Stimulated activated CD8-positive, alpha-beta memory T cell treated with anti-CD3 and anti-CD28 coated beads, Interleukin-12 subunit alpha, Interleukin-12 subunit beta, amount 100 ng/mL, for 1 hour (primary cell): ENCODE measurements around the gene EFNA3.
"Not testable (repeated sequence)": the region's sequence is repeated elsewhere in the genome, so short reads cannot be mapped to it uniquely, and the experiment has no call there.

Source experiments
- DNase-seq: peaks from one replicate; pipeline ENCODE4 v3.0.0-alpha.2; 2020; ENCODE audit warnings: low read depth

The EFNA3 gene

DNA sequence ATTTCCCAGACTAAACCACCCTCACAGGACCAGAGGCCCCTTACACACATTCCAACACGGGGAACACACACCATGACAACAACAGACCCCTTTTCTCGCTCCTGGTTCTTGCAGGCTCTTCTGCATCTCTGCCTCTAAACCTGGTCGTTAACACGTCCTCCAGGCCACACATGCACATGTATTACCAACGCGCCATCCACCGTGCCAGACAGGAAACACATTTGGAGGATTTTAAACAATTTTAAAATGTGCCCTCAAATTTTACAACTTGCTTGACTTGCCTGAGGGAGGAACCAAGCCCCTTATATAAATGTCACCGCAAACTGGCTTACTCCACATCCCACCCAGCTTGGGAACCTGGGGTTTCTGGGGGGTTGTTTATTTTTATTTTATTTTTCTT is 32.2 kb downstream of the EFNA3 start:
- no peak for DNase-seq

DNA sequence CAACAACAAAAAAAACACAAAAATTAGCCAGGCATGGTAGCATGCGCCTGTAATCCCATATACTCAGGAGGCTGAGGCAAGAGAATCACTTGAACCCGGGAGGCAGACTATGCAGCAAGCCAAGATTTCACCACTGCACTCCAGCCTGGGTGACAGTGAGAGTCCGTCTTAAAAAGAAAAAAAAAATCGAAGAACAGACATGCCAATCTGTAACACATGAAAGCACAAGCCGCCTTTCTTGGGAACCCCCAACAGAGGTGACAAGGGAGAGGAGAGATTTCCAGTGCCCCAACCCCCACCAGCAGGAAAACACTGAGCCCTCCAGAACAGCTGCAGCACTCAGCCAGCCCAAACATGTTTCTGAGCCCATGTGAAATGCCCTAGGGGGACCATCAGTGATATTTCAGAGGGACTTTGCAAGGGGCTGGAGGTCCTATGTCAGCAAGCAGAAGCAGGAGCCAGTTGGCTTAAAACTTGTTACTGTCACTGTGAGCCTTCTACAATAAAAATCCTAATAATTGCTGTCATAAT is 34.9 kb downstream of the EFNA3 start:
- no peak for DNase-seq

DNA sequence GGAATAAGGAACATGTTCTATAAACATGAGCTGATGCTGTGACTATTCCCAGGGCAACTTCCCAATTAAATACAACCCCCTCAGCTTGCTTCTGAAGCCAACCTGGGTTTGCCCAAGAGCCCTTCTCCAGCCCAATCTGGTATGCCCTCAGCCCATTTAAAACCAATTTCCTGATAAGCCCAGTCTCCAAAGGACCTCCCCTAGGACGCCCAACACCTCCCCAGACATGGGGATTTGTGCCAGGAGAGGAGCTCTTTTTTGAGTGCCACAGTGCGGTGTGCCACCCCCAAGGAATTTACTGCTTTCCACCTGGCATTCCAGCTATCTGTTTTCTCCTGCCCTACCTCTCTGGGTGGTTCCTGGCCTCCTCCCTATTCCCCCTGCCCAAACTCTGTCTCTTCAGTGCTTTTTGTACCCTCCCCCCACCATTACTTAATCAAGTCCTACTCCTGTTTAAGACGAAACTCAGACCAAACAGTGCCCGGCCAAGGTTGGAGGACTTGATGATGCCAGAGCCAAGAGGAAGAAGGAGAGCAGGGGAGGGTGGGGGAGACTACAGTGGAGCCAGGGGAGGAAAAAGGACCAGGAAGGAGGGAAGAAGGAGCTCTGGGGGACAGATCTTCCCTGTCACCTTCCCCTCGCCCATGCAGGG is 37.6 kb downstream of the EFNA3 start:
- no peak for DNase-seq

DNA sequence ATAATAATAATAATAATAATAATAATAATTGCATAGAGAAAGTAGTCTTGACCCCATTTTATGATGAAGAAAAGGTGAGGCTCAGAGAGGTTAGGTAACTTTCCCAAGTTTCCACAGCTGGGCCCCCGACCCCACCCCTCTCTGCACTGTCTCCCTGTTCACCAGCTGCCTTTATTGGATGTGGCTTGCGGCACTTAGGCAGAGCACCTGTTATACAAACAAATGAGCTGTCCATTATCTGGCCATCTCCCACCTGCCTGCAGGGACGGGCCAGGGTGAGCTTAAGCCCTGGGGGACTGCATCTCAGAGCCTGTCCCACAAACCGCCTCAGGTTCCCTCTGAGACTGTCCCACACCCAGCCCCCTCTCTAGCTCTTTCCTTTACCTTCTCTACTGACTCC is 39.0 kb downstream of the EFNA3 start:
- no peak for DNase-seq

DNA sequence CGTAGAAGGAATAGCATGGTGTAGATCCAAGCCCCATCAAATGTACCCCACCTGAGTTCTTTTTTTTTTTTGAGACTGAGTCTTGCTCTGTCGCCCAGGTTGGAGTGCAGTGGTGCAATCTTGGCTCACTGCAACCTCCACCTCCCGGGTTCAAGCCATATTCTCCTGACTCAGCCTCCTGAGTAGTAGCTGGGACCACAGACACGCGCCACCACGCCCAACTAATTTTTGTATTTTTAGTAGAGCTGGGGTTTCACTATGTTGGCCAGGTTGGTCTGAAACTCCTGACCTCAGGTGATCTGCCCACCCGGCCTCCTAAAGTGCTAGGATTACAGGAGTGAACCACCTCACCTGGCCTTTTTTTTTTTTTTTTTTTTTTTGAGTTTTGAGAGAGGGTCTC is 39.5 kb downstream of the EFNA3 start:
- not testable (repeated sequence) for DNase-seq

DNA sequence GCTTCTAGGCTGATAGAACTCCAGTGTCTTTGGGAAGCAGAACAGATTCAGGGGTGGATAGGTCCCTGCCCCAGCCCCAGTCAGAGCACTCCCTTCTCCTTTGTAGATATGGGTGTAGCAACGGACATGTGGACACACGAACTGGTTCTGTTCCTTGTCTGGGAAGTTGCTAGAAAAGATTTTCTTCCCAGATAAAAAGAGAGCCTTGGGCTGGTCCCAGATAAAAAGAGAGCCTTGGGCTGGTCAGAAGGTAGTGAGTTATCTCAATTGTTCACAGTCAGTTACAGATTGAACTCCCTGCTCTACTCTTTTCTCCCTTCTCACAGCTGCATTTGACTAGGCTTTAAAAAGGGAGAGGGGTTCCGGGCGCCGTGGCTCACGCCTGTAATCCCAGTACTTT is 41.6 kb downstream of the EFNA3 start:
- no peak for DNase-seq

DNA sequence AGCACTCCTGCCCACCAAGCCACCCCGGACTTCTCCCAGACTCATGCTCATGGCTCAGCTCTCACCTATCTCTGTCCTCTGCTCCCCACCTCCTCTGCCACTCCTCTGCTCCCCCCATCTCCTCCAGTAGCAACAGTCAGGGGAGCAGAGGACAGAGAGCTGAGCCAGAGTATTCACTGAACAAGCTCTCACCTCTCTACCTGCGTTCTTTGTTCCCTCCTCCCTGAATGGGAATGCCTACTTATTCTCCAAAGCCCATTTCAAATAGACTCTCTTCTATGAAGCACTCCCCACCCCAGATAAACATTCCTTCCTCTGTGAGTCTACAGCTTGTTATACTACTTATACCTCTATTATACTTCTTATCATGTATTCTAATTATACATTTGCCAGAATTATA is 42.6 kb downstream of the EFNA3 start:
- DNase-seq = no peak

DNA sequence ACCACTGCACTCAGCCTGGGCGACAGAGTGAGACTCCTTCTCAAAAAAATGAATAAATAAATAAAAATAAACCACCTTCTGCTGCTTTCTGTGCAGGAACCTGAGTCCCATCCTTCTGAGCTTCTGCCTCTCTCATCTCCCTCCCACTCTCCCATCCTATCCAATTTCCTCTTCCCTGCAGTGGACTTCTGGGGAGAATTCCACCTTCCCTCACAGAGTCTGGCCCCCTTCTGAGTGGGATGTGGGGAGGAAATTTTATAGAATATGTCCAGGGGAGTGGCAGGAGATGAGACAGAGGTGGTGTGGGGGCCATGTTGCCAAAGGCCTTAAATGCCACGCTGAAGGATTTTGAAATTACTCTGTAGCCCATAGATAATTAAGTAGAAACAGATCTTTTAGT is 43.7 kb downstream of the EFNA3 start:
- DNase-seq = no peak

DNA sequence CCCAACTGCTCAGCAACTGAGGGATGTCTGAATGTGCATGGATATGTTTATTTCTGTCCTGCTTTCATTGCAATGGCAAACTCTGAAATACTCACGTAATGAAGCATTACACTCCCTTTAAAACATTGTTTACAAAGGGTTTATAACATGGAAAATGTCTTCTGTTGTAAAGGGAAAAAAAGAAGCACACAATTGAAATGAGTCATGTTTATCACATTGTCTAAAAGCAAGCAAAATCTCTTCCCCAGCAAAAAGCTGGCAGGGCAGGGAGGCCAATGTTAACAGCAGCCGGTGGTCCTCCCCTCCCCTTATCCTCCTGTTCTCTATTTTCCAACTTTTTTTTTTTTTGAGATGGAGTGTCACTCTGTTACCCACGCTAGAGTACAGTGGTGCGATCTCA is 45.2 kb downstream of the EFNA3 start:
- DNase-seq = no peak

DNA sequence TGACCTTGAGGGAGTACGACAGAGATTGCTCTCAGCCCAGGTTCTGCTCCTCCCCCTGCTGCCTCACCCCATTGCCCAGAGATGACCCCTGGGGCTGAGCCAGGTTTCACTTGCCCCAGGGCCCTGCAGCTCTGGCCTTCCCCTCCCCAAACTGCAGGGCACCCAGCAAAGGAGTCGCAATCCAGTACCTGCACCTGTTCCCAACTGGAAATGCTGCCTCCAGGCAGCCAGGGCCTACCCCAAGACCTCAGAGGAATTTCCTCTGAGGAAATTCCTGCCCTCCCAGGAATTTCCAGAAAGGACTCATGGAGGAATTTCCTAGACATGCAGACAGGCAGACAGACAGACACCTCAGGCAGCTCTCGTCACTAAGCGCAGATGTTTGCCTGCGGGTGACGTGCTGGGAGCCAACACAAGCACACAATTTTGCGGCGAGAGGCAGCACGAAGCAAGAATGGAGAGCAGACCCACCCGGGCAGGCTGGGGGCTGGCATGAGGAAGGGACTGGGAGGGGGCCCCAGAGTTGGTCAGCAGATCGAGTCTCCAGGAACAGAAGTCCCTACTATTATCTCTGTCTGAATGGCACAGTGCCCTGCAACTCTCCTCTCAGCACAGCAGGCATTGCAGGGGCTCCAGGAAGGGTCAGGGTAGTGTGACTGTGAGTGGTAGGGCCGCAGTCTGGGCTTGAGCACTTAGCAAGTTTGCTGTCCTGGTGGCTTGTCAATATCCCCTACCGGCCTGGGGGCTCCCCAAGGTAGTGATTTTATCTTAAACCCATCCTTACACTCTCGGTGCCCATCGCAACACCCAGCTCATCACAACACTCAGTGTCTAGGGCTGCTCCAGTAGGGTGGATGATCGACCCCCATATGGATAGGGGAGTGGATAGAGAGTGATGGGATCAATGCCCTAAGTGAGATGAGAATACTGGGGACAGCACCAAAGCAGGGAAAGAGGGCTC is 46.1 kb downstream of the EFNA3 start:
- DNase-seq = no peak

DNA sequence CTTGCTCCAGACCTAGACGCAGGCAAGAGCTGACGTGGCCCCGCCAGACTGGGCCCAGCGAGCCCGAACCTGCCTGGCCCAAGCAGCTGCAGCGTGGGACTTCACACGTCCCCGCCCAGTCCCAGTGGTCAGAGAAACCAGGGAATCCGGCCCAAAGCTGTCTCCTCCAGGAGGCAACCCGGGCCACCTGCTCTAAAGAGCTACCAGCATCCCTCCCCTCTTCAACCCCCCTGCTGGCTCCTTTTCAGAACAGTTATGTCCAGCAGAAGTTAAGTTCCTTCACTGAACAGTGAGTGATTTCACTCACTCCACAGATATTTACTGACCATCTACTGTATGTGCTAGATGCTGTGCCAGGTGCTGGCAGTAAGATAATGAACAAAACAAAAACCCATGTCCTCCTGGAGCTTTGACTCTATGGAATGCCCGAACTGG is 46.9 kb downstream of the EFNA3 start:
- no peak for DNase-seq

DNA sequence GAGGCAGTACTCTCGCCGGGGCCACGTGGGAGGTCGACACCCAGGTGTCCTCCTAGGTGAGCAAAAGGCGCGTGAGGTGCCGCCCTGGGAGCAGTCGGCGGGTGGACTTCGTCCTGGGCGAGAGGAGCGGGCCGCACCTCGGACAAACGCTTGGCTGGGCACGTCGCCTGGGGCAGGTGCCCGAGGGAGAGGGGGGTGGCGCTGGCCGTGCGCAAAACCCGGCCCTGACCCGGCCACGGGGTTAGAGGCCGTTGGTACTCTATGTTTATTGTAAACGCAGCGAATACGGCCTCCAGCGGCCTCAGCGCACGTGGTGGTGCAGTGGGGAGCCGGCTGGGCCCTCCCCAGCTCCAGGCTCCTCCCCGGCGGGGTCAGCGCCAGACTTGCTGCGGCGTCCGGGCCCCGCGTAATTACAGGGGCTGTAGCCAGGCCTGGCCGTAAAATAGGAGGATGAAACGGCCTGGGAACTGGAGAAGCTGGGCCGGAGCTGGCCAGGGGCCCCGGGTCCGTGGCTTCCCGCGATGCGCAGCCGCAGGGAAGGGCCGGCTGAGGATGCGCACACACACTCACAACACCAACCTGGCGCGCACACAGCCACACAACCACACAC is 47.4 kb downstream of the EFNA3 start:
- no peak for DNase-seq

DNA sequence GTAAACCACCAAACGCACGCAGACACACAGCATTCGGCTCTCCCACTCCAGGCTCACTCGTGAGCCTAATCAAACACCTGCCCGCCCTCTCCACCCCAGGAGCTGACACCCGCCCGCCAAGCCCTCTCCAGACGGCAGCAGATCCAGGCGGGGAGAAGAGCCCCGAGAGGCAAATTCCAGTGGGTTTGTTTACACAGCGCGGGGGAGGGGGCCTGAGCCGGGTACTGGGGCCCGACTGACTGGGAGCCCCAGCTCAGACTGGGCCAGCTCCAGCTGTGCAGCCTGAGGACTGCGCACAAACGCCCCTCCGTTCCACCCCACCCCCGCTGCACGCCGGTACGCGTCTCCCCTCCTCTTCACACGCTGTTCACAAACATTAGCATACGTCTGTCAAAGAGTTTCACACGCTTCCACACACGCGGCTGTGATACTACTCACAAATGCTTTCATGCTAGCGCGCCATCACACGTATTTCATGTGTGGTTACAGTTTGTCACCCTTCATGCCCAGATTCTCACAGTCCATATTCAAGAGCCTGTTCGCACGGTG is 48.0 kb downstream of the EFNA3 start:
- no peak for DNase-seq

DNA sequence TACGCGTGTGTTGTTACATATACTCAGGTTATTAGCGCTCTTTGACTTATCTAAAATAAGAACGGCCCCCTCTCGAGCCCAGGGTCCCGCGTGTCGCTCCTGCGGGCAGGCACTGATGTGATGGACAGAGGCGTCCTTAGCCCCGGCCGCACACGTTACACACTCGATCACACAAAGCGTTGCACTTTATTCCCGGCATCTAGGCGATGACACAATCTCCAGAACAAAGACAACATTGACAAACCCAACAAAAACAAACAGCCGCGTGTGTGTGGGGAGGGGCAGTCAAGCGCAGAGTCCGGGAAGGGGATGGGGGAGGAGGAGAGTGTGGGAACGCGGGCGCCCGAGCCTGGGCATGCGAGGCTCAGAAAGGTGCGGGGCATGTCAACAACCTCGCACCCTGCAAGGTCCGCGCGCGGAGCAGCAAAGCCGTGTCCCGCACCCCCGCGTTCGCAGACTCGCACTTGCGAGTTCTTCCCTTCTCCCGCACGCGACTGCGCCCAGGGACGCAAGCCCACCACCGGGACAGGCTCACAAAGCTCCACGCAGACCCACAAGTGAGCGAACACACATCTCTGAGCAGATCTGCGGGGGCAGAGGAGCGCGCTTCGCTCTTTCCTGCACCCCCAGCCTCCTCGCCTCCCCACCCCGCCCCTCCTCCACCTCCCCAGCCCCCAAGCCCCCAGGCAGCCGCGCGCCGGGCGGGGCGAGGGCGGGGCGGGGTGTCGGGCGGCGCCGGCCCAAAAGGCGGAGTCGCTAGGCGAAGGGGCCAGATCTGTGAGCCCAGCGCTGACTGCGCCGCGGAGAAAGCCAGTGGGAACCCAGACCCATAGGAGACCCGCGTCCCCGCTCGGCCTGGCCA is 48.7 kb downstream of the EFNA3 start, which contains the start of gene EFNA1:
Gene EFNA1 (plus strand): TSS at position 772 of the 862 bp plus-strand sequence. CDS start 102 bp downstream, outside the sequence.
- no peak for DNase-seq

DNA sequence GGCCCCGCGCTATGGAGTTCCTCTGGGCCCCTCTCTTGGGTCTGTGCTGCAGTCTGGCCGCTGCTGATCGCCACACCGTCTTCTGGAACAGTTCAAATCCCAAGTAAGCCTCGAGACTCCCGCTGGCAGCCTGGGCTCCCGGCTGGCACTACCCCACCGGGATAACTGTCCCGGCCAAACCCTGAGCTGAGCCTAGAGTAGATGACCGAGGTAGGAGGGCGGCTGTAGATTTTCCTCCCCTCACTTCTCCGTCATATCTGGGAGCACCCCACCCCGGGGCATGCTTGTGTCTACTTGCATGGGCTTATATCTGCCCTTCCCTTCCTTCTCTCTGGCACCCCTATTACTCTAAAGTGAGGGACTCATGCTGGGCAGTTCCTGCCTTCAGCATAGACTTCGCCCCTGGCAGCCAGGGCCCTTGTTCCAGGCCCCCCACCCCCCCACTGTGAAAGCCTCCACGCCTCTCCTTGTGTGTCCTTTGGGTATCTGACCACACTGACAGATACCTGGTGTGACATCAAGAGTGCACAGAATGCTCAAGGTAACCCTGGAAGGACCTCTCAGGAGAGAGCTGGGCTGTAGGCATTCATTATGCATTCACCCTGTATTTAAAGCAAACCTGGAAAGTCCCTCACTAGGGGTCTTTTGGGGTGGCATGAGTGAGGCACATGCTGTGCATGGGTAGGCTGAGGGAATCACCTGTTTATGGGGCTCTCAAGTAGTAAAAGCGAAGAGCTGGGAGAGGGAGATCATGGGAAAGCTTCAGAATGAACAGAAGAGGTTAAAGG is 49.5 kb downstream of the EFNA3 start:
- DNase-seq = no peak

DNA sequence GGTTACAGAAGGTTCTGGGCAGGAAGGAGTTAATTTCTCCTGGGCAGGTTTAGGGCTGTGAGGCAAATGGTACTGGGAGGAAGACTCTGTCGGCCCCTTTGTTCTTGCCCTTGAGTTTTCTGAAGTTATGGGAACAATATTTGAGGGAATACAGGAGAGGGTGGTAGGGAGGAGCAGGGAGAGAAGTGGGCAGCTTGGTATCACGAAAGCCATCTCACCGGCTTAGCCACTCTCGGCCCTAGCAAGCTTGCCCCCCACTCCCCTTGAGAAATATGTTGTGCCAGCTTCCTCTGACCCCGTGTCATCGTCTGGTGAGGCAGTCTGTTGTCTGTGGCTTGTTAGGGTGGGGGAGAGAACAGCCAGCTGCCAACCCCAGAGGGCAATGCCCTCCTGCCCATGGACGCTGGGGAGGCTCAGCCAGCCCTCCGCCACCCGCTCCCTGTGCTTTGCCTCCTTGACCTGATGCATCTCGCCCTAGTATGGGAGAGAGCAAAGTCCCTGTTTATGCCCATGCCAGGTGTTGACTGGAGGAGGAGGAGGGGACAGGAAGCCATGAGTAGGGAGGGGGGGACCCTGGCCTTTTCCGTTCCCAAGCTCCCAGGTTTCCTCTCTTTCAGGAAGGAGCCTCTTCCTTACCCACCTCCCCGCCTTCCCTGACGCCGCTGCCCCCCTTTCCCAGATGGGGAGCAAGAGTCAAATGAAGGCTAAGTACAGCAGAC is 50.3 kb downstream of the EFNA3 start:
- DNase-seq = no peak

DNA sequence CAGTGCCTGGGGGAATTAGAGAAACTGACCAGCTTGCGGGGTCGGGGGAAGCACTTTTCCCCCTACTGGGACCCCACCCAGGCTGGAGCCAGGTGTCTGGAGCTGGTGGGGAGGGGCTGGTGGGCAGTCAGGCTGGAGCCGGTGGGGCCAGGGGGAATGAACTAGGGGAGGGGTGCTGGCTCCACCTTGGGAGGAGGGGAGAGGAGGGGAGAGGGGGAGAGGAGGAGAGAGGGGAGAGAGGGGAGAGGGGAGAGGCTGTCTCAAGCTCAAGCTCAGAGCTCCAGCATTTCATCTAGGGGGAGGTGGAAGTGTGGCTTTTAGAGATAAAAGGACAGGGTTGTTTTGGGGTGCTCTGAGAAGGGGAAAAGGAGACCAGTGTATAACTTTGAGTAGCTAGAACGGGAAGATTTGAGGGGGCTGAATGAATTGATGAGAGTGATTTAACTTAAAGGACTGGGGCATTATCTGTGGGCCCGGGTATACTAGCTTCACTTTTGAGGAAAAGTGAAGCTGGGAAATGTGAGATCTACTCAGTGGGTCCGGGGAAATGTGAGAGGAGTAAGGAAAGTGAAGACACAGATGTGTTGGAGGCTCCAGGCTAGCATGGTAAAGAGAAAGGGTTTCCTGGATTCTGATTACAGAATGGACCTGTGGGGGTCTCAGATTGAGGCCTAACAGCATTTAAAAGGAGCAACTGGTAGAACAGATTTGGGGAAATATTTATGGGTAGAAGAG is 51.8 kb downstream of the EFNA3 start:
- no peak for DNase-seq

DNA sequence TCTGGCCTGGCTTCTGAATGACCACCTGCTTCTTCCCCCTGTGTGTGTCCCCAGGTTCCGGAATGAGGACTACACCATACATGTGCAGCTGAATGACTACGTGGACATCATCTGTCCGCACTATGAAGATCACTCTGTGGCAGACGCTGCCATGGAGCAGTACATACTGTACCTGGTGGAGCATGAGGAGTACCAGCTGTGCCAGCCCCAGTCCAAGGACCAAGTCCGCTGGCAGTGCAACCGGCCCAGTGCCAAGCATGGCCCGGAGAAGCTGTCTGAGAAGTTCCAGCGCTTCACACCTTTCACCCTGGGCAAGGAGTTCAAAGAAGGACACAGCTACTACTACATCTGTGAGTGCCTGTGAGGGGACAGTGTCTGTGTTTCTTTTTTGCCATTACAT is 52.6 kb downstream of the EFNA3 start:
- no peak for DNase-seq

DNA sequence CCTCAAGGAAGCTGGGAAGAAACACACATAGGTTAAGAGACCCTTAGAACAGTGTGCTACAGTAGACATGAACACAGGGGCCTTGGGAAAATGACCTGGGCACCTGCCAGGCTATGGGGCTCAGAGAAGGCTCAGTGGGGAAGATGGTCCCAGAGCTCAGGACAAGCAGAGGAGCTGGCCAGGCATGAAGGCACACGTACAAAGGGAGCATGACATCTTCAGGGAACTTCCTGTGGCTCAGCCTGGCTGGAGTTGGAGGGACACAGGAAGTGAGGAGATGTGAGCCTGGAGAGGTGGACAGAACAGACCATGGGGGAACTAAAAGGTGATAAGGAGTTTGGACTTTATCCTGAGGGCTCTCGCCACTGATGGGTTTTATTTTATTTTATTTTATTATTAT is 53.2 kb downstream of the EFNA3 start:
- DNase-seq = no peak
